Suprapubic skin (tissue), 4 donors: Measurements from ENCODE around the gene OR4K2. TPM values are rescaled to one million over a fixed set of nuclear protein-coding genes. Genes with fewer than 3 reads are reported as not detected.

Source experiments
- DNase-seq, 2 donors: peaks; one replicate each; pipeline ENCODE4 v3.0.0-alpha.2; 2019; ENCODE audit warnings: low spot score in 2 of 2
- H3K27ac ChIP-seq: fragments of 200-600 bp; sonication (generic); one replicate; pipeline ENCODE4 v1.5.1; 2019
- H3K27me3 ChIP-seq: fragments of 200-600 bp; sonication (generic); one replicate; pipeline ENCODE4 v1.5.1; 2019
- H3K36me3 ChIP-seq: fragments of 200-600 bp; sonication (generic); one replicate; pipeline ENCODE4 v1.5.1; 2019
- H3K4me1 ChIP-seq: fragments of 200-600 bp; sonication (generic); one replicate; pipeline ENCODE4 v1.5.1; 2019
- H3K4me3 ChIP-seq: fragments of 200-600 bp; sonication (generic); one replicate; pipeline ENCODE4 v1.5.1; 2019; ENCODE audit warnings: mild to moderate bottlenecking
- H3K9me3 ChIP-seq: fragments of 200-600 bp; sonication (generic); one replicate; pipeline ENCODE4 v1.5.1; 2019
- CTCF ChIP-seq, 2 donors: fragments of 200-600 bp in 1 of 2; fragments of 450-650 bp in 1 of 2; sonication (generic) in 1 of 2; IDR thresholded peaks; one replicate each; pipeline ENCODE4 v1.5.1; 2016 to 2019; ENCODE audit warnings: antibody characterized with exemption in 2 of 2, mild to moderate bottlenecking in 1 of 2, moderate library complexity in 1 of 2
- EP300 ChIP-seq: sonication (generic); formaldehyde crosslinking; IDR thresholded peaks from one replicate; pipeline ENCODE4 v1.6.1; 2017; ENCODE audit warnings: antibody characterized with exemption
- POLR2A ChIP-seq, 2 donors: fragments of 450-650 bp; IDR thresholded peaks; one replicate each; pipeline ENCODE4 v1.6.1; 2017; ENCODE audit warnings: antibody characterized with exemption in 2 of 2, mild to moderate bottlenecking in 2 of 2, moderate library complexity in 2 of 2
- POLR2AphosphoS5 ChIP-seq, 3 donors: sonication (generic); formaldehyde crosslinking; IDR thresholded peaks; one replicate each; pipeline ENCODE4 v1.6.1; 2017; ENCODE audit warnings: antibody characterized with exemption in 3 of 3
- WGBS: methylation state at CpG from one replicate; pipeline ENCODE4 v1.1.5; 2018; 5-methylcytosine and 5-hydroxymethylcytosine counted together
- total RNA-seq, 4 donors: library from RNA; depleted of rRNA; stranded (reverse); fragments of >200 nt; gene quantifications; one replicate each; pipeline ENCODE4 v1.1.0, GENCODE V29; 2016

Gene OR4K2
- total RNA-seq, 4 donors from 2014 or later: 0.04 TPM; not detected in 3

DNA sequence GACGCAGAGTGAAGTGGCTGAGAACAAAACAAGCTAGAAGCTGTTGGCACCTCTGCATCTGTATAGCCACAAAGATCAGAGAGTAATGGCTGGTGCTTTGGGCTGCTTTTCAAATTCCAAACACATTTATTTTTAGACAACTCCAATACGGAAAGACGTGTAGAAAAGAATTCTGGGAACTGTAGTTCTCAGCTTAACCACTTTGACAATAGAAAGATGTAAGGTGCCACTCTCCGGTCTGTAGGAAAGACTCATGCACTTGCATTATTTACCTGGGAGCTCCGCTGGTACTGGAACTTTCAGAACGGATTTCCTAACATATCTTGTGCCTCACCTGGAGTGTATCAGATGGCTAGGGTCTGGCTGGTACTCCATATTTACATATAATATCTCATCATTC is 1.8 kb upstream of the OR4K2 start:
- Histone ChIP-seq H3K27ac (no peak overlapping the region), H3K36me3 (no peaks in the 10 kb centered on the region), H3K9me3 (peaks cover 2% of the 10 kb centered on the region), H3K4me3 (no peak overlapping the region), H3K27me3 (no peaks in the 10 kb centered on the region), H3K4me1 (no peaks in the 10 kb centered on the region)
- 20% methylated on average over 6 of the region's 6 CpGs for WGBS
- DNase-seq: no peak
- TF ChIP-seq POLR2A (IDR thresholded peaks at IDR 0.05): no peak
- TF ChIP-seq EP300: no peak
- TF ChIP-seq POLR2AphosphoS5 (IDR thresholded peaks at IDR 0.05): no peak
- TF ChIP-seq CTCF (IDR thresholded peaks at IDR 0.05): no peak

- Histone ChIP-seq H3K4me1 (no peaks in the 10 kb centered on the region), H3K9me3 (peaks cover 17% of the 10 kb centered on the region), H3K27me3 (no peaks in the 10 kb centered on the region), H3K4me3 (no peak overlapping the region), H3K36me3 (no peaks in the 10 kb centered on the region), H3K27ac (no peak overlapping the region)
- no peak for DNase-seq
- TF ChIP-seq POLR2A (IDR thresholded peaks at IDR 0.05) (no peak), POLR2AphosphoS5 (IDR thresholded peaks at IDR 0.05) (no peak), CTCF (IDR thresholded peaks at IDR 0.05) (no peak), EP300 (no peak)
Observed at GRCh38 chr14:19878029-19878642, 3.2 kb downstream of the OR4K2 start.

GRCh38 chr14:19895282-19895681 is 20.3 kb downstream of the OR4K2 start:
- Histone ChIP-seq H3K4me1 (no peaks in the 10 kb centered on the region), H3K27ac (no peak overlapping the region), H3K9me3 (peaks cover 65% of the 10 kb centered on the region), H3K36me3 (no peaks in the 10 kb centered on the region), H3K27me3 (no peaks in the 10 kb centered on the region), H3K4me3 (no peak overlapping the region)
- TF ChIP-seq POLR2AphosphoS5 (IDR thresholded peaks at IDR 0.05): no peak
- TF ChIP-seq EP300: no peak
- TF ChIP-seq CTCF (IDR thresholded peaks at IDR 0.05): no peak
- TF ChIP-seq POLR2A (IDR thresholded peaks at IDR 0.05): no peak
- peak in 1 of 2 donors; percentile 27 for DNase-seq
- WGBS: 55% methylated on average over 2 of the region's 2 CpGs

GRCh38 chr14:19900999-19901398 is 26.1 kb downstream of the OR4K2 start:
- TF ChIP-seq CTCF (IDR thresholded peaks at IDR 0.05) (no peak), POLR2A (IDR thresholded peaks at IDR 0.05) (no peak), POLR2AphosphoS5 (IDR thresholded peaks at IDR 0.05) (no peak), EP300 (no peak)
- no peaks in the 10 kb centered on the region for H3K27me3 ChIP-seq
- H3K9me3 ChIP-seq: peaks cover 37% of the 10 kb centered on the region
- no peaks in the 10 kb centered on the region for H3K4me1 ChIP-seq
- H3K36me3 ChIP-seq: no peaks in the 10 kb centered on the region
- no peak overlapping the region for H3K27ac ChIP-seq
- no peak overlapping the region for H3K4me3 ChIP-seq
- DNase-seq: no peak
- WGBS: 43% methylated on average over 3 of the region's 3 CpGs

DNA sequence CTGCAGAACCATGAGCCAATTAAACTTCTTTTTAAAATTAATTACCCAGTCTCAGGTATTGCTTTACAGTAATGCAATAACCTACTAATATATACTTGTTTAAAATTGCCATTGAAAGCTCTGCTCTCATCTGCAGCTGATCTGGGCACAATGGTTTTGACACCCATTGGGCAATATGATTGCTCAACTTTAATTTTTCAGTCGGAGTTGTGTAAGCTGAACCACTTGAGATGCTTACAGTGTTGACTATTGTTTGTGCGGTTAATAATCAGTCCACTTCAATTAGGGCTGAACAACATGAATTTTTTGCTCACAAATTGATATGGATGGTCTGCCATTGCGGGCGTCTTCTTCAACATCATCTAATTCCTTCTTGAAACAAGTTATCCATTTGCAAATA is 27.5 kb downstream of the OR4K2 start:
- no peak for DNase-seq
- Histone ChIP-seq H3K4me1 (no peaks in the 10 kb centered on the region), H3K4me3 (no peak overlapping the region), H3K27ac (no peak overlapping the region), H3K27me3 (no peaks in the 10 kb centered on the region), H3K9me3 (peaks cover 29% of the 10 kb centered on the region), H3K36me3 (no peaks in the 10 kb centered on the region)
- TF ChIP-seq EP300 (no peak), CTCF (IDR thresholded peaks at IDR 0.05) (no peak), POLR2AphosphoS5 (IDR thresholded peaks at IDR 0.05) (no peak), POLR2A (IDR thresholded peaks at IDR 0.05) (no peak)
- 89% methylated on average over 4 of the region's 4 CpGs for WGBS
